CD4-positive, alpha-beta T cell treated with Interleukin-17A for 1 hour (primary cell): ENCODE results near the gene UPB1.

Experiments used
- DNase-seq: peaks from one replicate; pipeline ENCODE4 v3.0.0-alpha.2; 2020

UPB1 gene

DNA sequence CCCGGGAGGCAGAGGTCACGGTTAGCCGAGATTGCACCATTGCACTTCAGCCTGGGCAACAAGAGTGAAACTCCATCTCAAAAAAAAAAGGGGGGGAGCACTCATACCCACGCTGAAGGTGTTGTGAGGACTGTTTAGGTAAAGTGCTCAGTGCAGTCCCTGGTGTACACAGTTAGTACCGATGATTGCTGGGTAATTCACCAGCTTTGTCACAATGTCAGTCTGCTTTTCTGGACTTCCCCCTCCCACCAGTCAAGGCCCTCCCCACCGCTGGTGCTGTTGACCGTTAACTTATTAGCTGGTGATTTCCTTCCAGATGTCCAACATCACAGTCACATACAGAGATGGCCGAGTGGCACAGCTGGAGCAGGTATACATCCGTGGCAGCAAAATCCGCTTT, 72.5 kb downstream of the UPB1 start:
- no peak for DNase-seq

DNA sequence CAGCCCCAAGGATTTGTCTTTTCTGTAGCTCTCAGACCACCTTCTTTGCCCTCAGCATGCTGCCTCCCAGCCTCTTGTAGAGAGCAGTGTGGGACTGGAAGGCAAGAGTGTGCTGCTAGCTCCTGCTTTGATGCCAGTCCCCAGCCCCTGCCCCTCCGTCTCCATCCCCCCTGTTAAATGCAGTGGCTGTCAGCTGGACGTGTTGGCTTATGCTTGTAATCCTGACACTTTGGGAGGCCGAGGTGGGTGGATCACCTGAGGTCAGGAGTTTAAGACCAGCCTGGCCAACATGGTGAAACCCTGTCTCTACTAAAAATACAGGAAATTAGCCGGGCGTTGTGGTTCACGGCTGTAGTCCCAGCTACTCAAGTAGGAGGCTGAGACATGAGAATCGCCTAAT, 76.1 kb downstream of the UPB1 start:
- DNase-seq: no peak

- DNase-seq: no peak
These were observed 81.6 kb downstream of the UPB1 start for GRCh38 chr22:24576778-24577177.
